Activated T-helper 9 cell treated with anti-CD3 and anti-CD28 coated beads, Interleukin-2, amount 50 U/mL, for 16 hours (primary cell): Measurements from ENCODE around the gene KISS1R.
"Not testable (repeated sequence)": the region's sequence is repeated elsewhere in the genome, so short reads cannot be mapped to it uniquely, and the experiment has no call there.

Experiments
- DNase-seq: peaks from one replicate; pipeline ENCODE4 v3.0.0-alpha.2; 2020; ENCODE audit warnings: low read depth

Gene KISS1R

DNA sequence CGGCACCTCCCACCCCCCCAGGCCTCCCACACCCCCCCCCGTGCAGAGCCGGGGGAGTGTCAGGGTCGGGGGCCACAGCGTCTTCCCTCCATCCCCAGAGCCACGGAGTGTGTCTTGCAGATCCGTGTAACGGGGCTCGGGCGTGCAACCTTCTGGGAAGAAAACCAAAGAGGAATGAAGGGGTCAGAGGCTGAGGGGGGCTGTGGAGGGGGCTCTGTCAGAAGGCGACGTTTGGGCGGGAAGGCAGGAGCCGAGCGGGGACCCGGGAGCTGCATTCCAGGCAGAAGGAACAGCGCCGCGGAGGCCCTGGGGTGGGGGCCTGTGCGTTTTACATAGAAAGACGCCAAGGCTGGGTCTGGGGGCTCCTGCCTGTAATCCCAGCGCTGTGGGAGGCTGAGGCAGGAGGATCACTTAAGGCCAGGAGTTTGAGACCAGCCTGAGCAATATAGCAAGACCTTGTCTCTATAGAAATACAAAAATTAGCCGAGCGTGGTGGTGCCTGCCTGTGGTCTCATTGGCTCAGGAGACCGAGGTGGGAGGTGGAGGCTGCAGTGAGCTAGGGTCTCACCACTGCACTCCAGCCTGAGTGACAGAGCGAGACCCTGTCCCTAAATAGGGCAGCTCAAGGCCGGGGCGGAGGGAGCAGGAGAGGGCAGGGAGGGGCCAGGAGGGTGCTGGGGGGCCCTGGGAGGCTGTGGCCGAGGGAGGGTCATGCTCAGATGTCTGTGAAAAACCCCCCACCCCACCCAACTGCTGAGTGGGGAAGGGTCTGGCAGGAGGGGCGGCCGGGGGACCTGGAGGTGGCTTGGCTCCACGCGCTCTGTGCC is 36.5 kb downstream of the KISS1R start:
- DNase-seq, result no peak

DNA sequence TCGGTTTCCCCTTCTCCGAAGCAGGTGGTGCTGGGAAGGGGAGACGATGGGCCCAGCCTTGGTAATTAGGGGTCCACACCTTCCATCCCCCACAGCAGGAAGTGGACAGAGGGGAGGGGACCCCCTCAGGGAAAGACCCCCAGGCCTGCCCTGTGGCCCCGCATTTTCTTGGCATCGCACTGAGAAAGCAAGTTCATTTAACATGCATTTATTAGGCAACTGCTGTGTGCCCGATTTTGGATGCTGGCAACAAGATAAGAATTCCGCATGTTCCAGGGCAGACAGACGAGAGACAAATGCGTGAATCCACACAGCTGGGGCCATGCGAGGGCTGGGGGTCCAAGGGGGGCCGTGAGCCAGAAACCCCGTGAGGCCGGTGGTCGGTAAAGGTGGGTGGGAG is 37.1 kb downstream of the KISS1R start:
- no peak for DNase-seq

DNA sequence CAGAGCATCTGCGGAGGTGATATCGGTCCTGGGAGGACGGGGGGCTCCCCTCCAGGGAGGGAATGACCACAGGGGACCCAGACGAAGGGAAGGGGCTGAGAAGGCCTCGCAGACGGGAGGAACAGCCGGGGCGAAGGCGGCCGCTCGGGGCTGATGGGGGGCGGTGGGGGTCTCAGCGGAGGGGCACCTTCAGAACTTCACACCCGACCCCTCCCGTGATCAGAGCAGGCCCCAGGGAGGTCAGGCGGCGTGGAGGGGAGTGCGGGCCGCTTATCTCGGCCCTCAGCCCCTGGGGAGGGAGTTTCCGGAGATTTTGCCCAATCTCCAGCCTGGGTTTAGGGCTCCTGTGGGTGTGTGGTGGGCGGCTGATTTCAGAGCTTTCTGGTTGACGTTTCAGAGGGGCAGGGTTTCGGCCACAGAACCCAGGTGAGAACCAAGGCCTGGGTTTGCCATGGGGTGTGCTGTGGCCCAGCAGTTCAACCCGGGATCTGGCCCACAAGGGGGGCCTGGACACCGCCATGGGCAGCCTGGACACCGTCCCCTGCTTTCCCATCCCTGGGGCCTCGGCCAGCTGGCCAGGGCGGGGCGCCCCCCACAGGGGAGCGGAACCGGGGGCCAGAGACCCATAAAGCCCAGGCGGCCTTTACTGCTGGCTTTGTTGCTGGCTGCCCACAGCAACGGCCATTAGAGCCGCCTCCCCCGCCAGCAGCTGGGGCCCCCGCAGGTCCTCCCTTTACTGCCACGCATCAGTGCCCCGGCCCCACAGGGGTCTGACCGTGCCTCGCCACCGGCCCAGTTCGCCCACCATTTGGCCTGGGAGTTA is 37.8 kb downstream of the KISS1R start:
- no peak for DNase-seq

DNA sequence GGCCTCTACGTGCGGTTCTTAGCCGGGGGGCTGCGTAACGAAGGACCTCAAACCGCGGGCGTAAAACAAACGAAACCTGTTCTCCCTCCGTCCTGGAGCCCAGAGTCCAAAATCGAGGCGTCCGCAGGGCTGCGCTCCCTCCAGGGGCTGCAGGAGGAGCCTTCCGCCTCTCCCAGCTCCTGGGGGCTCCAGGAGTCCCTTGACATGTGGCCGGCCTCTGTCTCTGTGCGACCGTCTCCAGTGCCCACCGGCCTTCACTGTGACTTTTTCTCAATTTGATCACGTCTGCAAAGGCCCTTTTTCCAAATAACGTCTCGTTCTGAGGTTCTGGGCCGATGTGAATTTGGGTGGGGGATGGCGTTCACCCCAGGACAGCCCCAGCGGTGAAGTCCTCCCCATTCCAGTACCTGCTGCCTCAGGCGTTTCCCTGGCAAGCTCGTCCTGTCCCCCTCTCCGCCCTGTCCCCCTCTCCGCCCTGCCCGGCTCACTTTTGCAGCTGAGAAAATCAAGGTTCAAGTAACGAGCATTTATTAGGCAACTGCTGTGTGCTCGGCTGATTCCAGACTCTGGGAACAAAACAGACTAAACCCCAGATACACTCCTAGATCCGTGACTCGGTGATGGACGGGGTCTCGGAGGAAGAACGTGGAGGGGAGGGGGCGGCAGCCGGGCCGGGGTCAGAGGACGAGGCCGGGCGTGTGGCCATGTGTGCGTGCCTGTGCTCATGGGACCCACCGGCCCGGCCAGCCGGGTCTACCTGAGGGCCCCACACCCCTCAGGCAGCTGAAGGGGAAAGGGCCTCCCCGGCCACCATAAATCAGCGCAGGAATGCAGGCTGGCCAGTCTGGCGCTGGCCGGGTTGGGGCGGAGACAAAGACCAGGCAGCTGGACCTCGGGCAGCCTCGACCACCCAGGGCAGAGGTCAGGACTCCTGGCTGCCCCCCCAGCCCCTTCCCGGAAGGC is 39.0 kb downstream of the KISS1R start:
- no peak for DNase-seq

DNA sequence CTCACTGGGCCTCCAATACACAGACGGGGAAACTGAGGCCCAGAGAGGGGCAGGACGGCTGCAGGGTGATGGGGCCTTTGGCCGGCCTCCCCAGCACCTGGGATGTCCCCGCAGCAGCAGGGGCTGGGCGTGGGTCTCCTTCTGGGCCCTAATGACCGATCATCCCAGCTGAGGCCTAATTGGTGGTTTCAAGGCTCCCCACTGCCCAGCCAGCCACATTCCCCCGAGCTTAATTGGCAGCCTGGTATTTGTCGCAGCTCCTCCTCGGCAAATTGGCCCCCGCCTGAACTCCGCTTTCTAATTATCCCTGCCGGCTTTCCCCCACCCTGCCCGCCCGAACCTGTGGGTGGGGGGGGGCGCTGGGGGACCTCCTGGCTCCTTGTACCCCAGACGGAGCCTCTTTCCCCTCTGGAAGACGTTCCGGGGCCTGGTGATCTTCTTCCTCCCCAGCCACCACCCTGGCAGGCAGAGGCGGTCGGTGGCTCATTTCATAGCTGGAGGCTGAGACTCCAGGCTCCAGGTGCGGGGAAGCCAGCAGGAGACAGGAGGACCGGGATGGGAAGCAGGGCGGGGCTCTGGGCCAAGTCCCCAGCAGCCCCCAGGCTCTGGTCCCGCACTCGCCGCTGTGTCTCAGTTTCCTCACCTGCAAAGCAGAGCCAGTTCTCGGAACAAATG is 39.8 kb downstream of the KISS1R start:
- no peak for DNase-seq

DNA sequence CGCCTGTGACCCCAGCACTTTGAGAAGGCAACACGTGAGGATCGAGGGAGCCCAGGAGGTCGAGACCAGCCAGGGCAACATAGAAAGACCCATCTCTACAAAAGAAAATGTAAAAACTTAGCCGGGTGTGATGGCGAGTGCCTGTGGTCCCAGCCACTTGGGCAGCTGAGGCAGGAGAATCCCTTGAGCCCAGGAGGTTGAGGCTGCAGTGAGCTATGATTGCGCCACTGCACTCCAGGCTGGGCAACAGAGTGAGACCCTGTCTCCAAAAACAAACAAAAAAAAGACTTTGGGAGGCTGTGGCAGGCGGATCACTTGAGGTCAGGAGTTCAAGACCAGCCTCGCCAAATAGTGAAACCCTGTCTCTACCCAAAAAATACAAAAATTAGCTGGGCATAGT is 40.4 kb downstream of the KISS1R start:
- not testable (repeated sequence) for DNase-seq

DNA sequence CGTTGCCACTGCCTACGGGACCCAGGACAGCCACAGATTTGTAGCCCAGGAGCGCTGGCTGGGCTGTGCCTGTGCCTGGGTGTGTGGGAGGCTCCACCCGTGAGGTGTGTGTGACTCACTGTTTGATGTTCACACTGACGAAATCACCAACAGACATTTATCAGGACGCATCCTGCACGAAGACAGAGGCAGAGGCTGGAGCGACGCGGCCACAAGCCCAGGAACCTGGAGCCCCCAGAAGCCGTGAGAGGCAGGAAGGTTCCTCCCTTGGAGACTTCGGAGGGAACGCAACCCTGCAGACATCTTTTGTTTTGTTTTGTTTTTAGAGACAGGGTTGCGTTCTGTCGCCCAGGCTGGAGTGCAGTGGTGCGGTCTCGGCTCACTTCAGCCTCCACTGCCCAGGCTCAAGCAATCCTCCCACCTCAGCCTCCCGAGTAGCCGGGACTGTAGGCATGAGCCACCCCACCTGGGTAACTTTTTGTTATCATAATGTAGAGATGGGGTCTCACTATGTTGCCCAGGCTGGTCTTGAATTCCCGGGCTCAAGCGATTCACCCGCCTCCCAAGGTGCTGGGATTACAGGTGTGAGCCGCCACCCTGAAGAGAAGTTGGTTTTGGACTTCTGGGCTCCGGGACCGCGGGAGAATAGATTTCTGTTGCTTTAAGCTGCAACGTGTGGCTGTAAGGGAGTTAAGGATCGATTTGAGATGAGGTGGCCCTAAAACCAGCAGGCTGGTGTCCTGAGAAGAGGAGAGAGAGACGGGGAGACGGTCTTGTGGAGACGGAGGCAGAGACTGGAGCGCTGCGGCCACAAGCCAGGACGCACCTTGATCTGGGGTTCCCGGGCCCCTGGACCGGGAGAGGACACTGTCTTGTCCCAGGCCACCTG is 42.1 kb downstream of the KISS1R start:
- DNase-seq, result peak; percentile 34

DNA sequence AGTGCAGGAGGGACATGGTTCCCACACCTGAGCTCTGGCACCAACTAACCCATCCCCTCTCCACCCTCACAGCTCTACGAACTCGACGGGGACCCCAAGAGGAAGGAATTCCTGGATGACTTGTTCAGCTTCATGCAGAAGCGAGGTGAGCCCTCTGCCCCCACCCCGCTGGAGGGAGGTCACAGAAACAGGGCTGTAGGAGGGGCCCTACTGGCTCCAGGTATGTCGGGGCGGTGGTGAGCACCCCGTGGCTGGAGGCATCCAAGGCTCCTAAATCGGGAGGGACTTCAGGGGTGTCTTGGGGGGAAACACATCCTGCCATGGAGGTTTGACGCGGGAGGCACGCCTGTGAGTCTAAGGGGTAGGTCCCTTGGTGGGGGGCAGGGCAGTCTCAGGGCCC is 42.9 kb downstream of the KISS1R start:
- no peak for DNase-seq

DNA sequence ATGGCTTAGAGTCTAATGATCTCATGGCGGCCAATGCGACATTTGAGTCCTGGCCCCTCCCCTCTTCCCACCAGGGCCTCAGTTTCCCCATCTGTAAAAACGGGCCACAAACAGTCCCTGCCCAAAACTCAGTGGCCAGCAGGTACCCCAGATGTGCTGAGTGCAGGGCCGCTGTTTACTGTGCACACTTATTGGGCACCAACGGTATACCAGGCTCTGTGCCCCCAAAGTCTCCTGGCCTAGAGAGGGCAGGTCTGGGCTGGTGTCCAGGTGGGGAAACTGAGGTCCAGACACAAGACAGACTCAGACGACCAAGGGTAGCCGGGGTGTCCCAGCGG is 43.4 kb downstream of the KISS1R start:
- no peak for DNase-seq

DNA sequence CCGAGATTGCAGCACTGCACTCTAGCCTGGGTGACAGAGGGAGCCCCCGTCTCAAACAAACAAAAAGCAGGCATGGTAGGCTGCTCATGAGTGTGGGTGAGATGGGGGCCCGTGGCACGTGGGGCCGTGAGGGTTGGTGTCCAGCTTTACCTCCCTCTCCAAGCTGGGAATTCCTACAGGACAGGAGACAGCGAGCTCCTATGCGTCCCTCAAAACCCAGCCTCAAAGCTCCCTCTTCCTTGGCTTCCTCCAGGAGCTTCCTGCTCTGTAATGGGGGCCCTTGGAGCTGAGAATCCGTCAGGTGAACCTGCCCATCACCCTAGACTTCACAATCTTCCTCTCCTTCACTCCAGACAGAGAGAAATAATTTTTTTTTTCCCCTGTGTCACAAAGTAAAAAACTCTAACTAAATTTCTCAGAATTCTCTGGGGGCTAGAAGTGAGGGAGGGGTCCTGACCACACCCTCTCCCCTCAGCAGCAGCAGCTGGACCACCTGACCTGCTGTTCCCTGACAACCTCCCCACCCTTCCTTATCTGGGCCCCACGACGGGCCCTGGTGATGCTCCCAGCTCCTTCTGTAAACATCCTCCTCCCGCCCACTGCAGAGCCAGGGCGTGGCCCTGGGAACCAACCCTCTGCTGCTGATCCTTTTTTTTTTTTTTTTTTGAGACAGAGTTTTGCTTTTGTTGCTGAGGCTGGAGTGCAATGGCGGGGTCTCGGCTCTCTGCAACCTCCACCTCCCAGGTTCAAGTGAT is 44.9 kb downstream of the KISS1R start:
- DNase-seq, result no peak

DNA sequence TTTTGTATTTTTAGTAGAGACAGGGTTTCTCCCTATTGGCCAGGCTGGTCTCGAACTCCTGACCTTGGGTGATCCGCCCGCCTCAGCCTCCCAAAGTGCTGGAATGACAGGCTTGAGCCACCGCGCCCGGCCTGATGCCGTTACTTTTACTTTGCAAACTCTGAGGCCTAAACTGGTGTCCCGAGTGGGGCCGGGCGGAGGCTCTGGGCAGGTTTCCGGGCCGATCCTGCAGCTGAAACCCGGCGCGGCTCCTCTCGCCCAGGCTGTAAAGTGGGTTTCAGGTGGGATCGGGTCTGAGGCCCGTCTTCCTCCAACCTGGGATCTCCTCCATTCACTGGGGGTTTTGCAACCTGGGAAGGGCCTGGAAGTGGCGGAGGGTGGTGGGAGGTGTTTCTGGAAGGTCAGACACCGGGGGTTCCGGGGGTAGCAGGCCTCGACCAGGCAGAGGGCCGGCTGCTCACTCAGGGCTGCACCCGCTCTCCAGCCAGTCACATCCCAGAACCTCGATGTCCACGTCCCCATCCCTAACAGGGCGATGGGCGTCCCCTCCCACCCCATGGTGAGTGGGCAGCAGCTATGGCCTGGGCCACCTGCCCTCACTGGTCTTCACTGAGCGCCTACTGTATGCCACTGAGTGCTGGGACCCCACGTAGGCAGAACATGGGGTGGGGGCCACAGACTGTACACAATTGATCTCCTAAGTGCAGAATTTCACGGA is 45.7 kb downstream of the KISS1R start:
- no peak for DNase-seq

DNA sequence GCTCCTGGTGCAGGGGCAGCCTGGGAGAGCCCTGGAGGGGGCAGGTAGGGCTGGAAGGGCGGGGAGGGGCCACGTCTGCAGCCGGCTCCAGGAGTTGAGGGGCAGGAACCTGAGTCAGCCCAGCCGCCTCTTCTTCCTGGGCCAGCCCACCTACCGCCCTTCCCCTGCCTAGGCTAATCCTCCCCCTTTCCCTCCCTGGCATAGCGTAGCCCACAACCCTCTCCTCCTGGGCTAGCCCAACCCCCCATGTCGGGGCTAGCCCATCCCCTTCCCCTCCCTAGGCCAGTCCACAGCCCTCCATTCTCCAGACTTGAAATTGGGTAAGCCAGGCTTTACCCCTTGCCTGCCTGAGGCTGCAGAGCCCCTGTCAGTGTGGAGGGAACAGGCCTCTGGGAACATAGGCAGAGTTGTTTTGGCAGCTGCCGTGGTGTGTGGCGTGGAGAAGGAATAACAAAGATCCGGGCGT is 46.4 kb downstream of the KISS1R start:
- DNase-seq, result no peak

DNA sequence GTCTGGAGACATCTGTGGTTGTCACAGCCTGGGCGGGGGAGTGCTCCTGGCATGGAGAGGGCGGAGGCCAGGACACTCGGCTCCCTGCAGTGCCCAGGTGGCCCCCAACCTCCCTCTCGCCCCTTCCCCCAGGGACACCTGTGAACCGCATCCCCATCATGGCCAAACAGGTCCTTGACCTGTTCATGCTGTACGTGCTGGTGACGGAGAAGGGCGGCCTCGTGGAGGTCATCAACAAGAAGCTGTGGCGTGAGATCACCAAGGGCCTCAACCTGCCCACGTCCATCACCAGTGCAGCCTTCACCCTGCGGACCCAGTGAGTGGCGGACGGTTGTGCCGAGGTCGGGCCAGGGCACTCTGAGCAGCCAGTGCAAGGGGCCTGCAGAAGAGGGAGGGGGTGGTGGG is 47.0 kb downstream of the KISS1R start:
- DNase-seq, result no peak

DNA sequence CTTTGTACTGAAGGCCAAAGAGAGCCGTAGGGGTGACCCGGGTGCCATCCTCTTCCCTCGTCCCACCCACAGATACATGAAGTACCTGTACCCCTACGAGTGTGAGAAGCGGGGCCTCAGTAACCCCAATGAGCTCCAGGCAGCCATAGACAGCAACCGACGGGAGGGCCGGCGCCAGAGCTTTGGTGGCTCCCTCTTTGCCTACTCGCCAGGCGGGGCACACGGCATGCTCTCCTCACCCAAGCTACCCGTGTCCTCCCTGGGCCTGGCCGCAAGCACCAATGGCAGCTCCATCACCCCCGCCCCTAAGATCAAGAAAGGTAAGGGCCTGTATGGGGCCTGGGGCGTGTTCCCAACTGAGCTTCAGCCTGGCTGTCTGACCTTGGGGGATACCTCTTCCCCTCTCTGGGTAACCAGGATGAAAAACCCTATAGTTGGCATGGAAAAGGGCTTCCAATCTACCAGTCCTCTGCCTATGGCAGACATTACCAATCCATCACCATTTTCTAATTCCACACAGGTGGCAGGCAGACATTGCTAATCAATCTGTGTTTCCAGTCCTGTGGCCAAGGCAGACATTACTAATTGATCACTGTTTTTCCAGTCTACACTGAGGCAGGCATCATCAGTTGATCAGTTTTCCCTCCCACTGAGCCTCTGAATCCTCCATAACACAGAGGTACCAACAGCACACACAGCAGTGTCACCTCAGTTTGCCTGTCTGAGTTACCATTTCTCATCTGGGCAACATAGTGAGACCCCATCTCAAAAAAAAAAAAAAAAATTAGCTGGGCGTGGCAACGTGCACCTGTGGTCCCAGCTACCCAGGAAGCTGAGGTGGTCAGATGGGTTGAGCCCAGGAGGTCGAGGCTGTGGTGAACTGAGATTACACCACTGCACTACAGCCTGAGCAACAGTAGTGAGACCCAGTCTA is 47.9 kb downstream of the KISS1R start:
- DNase-seq, result no peak

DNA sequence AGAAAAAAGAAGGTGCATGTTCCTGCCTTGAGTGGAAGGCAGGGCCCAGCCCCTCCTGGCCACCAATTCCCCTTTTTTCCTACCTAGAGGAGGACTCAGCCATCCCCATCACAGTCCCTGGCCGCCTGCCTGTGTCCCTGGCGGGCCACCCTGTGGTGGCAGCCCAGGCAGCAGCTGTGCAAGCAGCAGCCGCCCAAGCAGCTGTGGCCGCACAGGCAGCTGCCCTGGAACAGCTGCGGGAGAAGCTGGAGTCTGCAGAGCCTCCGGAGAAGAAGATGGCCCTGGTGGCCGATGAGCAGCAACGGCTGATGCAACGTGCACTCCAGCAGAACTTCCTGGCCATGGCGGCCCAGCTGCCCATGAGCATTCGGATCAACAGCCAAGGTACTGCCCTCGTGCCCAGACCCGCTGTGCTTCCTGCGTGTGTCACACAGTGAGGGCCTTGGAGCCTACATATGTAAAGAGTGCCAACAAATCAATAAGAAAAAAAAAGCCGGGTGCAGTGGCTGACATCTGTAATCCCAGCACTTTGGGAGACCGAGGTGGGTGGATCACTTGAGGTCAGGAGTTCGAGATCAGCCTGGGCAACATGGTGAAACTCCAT is 49.5 kb downstream of the KISS1R start:
- no peak for DNase-seq
